Fibroblast of lung (primary cell): ENCODE data around the gene THOC6. TPM values are rescaled to one million over a fixed set of nuclear protein-coding genes. Genes with fewer than 3 reads are reported as not detected.

ENCODE experiments used
- DNase-seq, 2 donors: peaks; one replicate each; pipeline versions ENCODE4 v3.0.0 to v3.0.0-alpha.2; 2010; ENCODE audit warnings: low read depth in 2 of 2
- H2AFZ ChIP-seq: 2 replicates; pipeline ENCODE4 v1.5.1; 2012; ENCODE audit warnings: low read length, control low read depth, inconsistent platforms
- H3K27ac ChIP-seq: 2 replicates; pipeline ENCODE4 v1.5.1; 2011; ENCODE audit warnings: low read length, control low read depth; ENCODE audit not compliant: insufficient read depth
- H3K27me3 ChIP-seq: 2 replicates; pipeline ENCODE4 v1.5.1; 2011; ENCODE audit warnings: mild to moderate bottlenecking, low read length; ENCODE audit not compliant: control insufficient read depth, insufficient read depth
- H3K36me3 ChIP-seq: 2 replicates; pipeline ENCODE4 v1.5.1; 2011; ENCODE audit warnings: low read length; ENCODE audit not compliant: control insufficient read depth, insufficient read depth
- H3K4me1 ChIP-seq: 2 replicates; pipeline ENCODE4 v1.5.1; 2011; ENCODE audit warnings: low read length; ENCODE audit not compliant: control insufficient read depth, insufficient read depth; ENCODE audit errors: extremely low read depth
- H3K4me2 ChIP-seq: 2 replicates; pipeline ENCODE4 v1.5.1; 2011; ENCODE audit warnings: low read length, control low read depth; ENCODE audit not compliant: insufficient read depth; ENCODE audit errors: extremely low read depth
- H3K4me3 ChIP-seq, 4 experiments: fragments of 200-600 bp in 1 of 4; sonication (generic) in 1 of 4; replicated peaks in 1 of 4; 2 replicates each; pipeline ENCODE4 v1.5.1; 2011 to 2016; ENCODE audit warnings: low read length in 4 of 4, low read depth in 3 of 4, mild to moderate bottlenecking in 3 of 4, control low read depth in 2 of 4, inconsistent platforms in 1 of 4, mixed read lengths in 1 of 4; ENCODE audit not compliant: insufficient read depth in 1 of 4; ENCODE audit errors: control extremely low read depth in 1 of 4
- H3K79me2 ChIP-seq: 2 replicates; pipeline ENCODE4 v1.5.1; 2012; ENCODE audit warnings: mild to moderate bottlenecking, low read length, inconsistent platforms; ENCODE audit not compliant: control insufficient read depth, insufficient read depth
- H3K9ac ChIP-seq: 2 replicates; pipeline ENCODE4 v1.5.1; 2011; ENCODE audit warnings: mild to moderate bottlenecking, low read length, control low read depth; ENCODE audit not compliant: insufficient read depth
- H3K9me3 ChIP-seq: 2 replicates; pipeline ENCODE4 v1.5.1; 2012; ENCODE audit warnings: low read depth, low read length; ENCODE audit not compliant: control insufficient read depth, insufficient read depth
- H4K20me1 ChIP-seq: 2 replicates; pipeline ENCODE4 v1.5.1; 2011; ENCODE audit warnings: low read length; ENCODE audit not compliant: control insufficient read depth, insufficient read depth; ENCODE audit errors: extremely low read depth
- CTCF ChIP-seq, 2 donors: IDR thresholded peaks in 1 of 2; conservative IDR thresholded peaks in 1 of 2; 1 replicate in 1 of 2; 2 replicates in 1 of 2; pipeline ENCODE4 v1.5.1; 2011 to 2012; ENCODE audit warnings: low read length in 2 of 2, control low read depth in 1 of 2, inconsistent platforms in 1 of 2, low read depth in 1 of 2, mild to moderate bottlenecking in 1 of 2
- EZH2 ChIP-seq: IDR thresholded peaks from 2 replicates; pipeline ENCODE4 v1.5.1; 2012; ENCODE audit warnings: low read length, control low read depth, mild to moderate bottlenecking; ENCODE audit errors: missing control alignments
- polyA plus RNA-seq, 2 donors: library from polyadenylated mRNA; depleted of rRNA in 1 of 2; stranded (reverse) in 1 of 2; unstranded in 1 of 2; fragments of >200 nt; gene quantifications; 2 replicates each; pipeline ENCODE4 v1.2.1, GENCODE V29; 2011 to 2012; ENCODE audit warnings: missing spikeins in 1 of 2
- total RNA-seq: library from RNA; depleted of rRNA; stranded (reverse); fragments of >200 nt; gene quantifications from 2 replicates; pipeline ENCODE4 v1.2.1, GENCODE V29; 2014

Gene THOC6
- total and polyA plus RNA-seq, 2 donors (not counting 1 experiment from before 2014, with no cell fraction given) = 17.6 to 26.6 TPM

GRCh38 chr16:3058139-3059030 lies 34.5 kb downstream of the THOC6 start:
- H3K36me3 ChIP-seq = no peaks in the 10 kb centered on the region
- no peaks in the 10 kb centered on the region for H3K9me3 ChIP-seq
- peak overlapping the region; percentile 75 for H2AFZ ChIP-seq
- no peaks in the 10 kb centered on the region for H3K27me3 ChIP-seq
- no peaks in the 10 kb centered on the region for H3K4me1 ChIP-seq
- H4K20me1 ChIP-seq = no peaks in the 10 kb centered on the region
- peak overlapping the region; percentile 43 for H3K27ac ChIP-seq
- DNase-seq = peak in 1 of 2 donors; percentile 9
- TF ChIP-seq EZH2 (no peak), CTCF (conservative IDR thresholded peaks at IDR 0.05 in 1 of 2, IDR thresholded peaks at IDR 0.05 in 1 of 2; ENCODE audit: low read depth in 1 of 2, low read length in 2 of 2) (peak in 1 of 2 donors; percentile 17)
- H3K4me2 ChIP-seq = peak overlapping the region; percentile 96
- H3K79me2 ChIP-seq = no peaks in the 10 kb centered on the region
- H3K9ac ChIP-seq = peak overlapping the region; percentile 69
- H3K4me3 ChIP-seq = peak overlapping the region; percentile 54 to 87 (median 79)

GRCh38 chr16:3059041-3059722 lies 35.3 kb downstream of the THOC6 start:
- DNase-seq = peak; percentile 75 to 79
- Histone ChIP-seq H3K9me3 (no peaks in the 10 kb centered on the region), H3K36me3 (no peaks in the 10 kb centered on the region), H3K79me2 (no peaks in the 10 kb centered on the region), H2AFZ (peak overlapping the region; percentile 80), H3K4me3 (peak overlapping the region; percentile 54 to 87 (median 79)), H3K27ac (peak overlapping the region; percentile 43), H3K27me3 (no peaks in the 10 kb centered on the region), H3K4me2 (peak overlapping the region; percentile 96), H3K4me1 (no peaks in the 10 kb centered on the region), H3K9ac (peak overlapping the region; percentile 69), H4K20me1 (no peaks in the 10 kb centered on the region)
- TF ChIP-seq CTCF (conservative IDR thresholded peaks at IDR 0.05 in 1 of 2, IDR thresholded peaks at IDR 0.05 in 1 of 2; ENCODE audit: low read depth in 1 of 2, low read length in 2 of 2) = peak; percentile 29 to 69
- no peak for TF ChIP-seq EZH2

- no peaks in the 10 kb centered on the region for H4K20me1 ChIP-seq
- no peaks in the 10 kb centered on the region for H3K4me1 ChIP-seq
- H3K36me3 ChIP-seq = no peaks in the 10 kb centered on the region
- H3K9ac ChIP-seq = no peak overlapping the region
- no peaks in the 10 kb centered on the region for H3K79me2 ChIP-seq
- H2AFZ ChIP-seq = peak overlapping the region; percentile 80
- H3K27ac ChIP-seq = peak overlapping the region; percentile 21
- TF ChIP-seq CTCF (conservative IDR thresholded peaks at IDR 0.05 in 1 of 2, IDR thresholded peaks at IDR 0.05 in 1 of 2; ENCODE audit: low read depth in 1 of 2, low read length in 2 of 2) (no peak), EZH2 (no peak)
- no peaks in the 10 kb centered on the region for H3K27me3 ChIP-seq
- H3K9me3 ChIP-seq = no peaks in the 10 kb centered on the region
- peak overlapping the region in 3 of 4 experiments; percentile 28 to 80 (median 41) for H3K4me3 ChIP-seq
- H3K4me2 ChIP-seq = peak overlapping the region; percentile 77
- no peak for DNase-seq
These were observed 35.9 kb downstream of the THOC6 start for GRCh38 chr16:3059723-3060242.
